IMR-90 (cell line): ENCODE results near the gene SSTR4. TPM values are rescaled to one million over a fixed set of nuclear protein-coding genes. Genes with fewer than 3 reads are reported as not detected.

Source experiments
- ATAC-seq: fragments of 200-7000 bp; cut with Tn5 transposase; 2 replicates; pipeline ENCODE4 v1.9.1; 2020; ENCODE audit warnings: low read depth, mild to moderate bottlenecking, moderate library complexity
- BruUV-seq: library from RNA; stranded (reverse); fragments of 400-500 nt; replicated peaks from 2 replicates; lab custom pipeline; 2021; lab: Mats Ljungman, UMichigan
- CTCF ChIA-PET: fragments of 300-600 bp; formaldehyde crosslinking; extraction: SDS; loops from one replicate; lab custom pipeline; 2021; ENCODE audit warnings: antibody characterized with exemption; lab: Yijun Ruan, JAX
- POLR2A ChIA-PET: fragments of 300-600 bp; sonication (Branson Sonifier 250); formaldehyde crosslinking; loops from one replicate; lab custom pipeline; 2022; ENCODE audit warnings: antibody characterized with exemption; ENCODE audit not compliant: unreplicated experiment; lab: Charles Lee
- DNase-seq: peaks from one replicate; pipeline ENCODE4 v3.0.0; 2013
- H2AFZ ChIP-seq: replicated peaks from 2 replicates; pipeline ENCODE3; 2013; ENCODE audit warnings: low read length, mild to moderate bottlenecking; ENCODE audit not compliant: poor library complexity
- H2AK5ac ChIP-seq: 2 replicates; pipeline ENCODE4 v1.6.1; 2013; ENCODE audit warnings: low read depth, low read length, inconsistent platforms
- H2AK9ac ChIP-seq: replicated peaks from 2 replicates; pipeline ENCODE3; 2013; ENCODE audit warnings: mild to moderate bottlenecking, low read depth, low read length, moderate library complexity; ENCODE audit not compliant: poor library complexity
- H2BK120ac ChIP-seq: 2 replicates; pipeline ENCODE4 v1.6.1; 2013; ENCODE audit warnings: low read depth, low read length, inconsistent platforms
- H2BK15ac ChIP-seq: 3 replicates; pipeline ENCODE4 v1.6.1; 2013; ENCODE audit warnings: low read depth, low read length, inconsistent platforms
- H2BK20ac ChIP-seq: 2 replicates; pipeline ENCODE4 v1.6.1; 2013; ENCODE audit warnings: low read depth, mild to moderate bottlenecking, inconsistent platforms, low read length, moderate library complexity
- H2BK5ac ChIP-seq: 2 replicates; pipeline ENCODE4 v1.6.1; 2013; ENCODE audit warnings: mild to moderate bottlenecking, low read depth, low read length, inconsistent platforms; ENCODE audit not compliant: poor library complexity, severe bottlenecking
- H3K14ac ChIP-seq: replicated peaks from 2 replicates; pipeline ENCODE4 v1.6.1; 2013; ENCODE audit warnings: low read depth, low read length, inconsistent platforms
- H3K18ac ChIP-seq: 2 replicates; pipeline ENCODE4 v1.6.1; 2013; ENCODE audit warnings: low read depth, low read length, control low read depth
- H3K23ac ChIP-seq: 2 replicates; pipeline ENCODE4 v1.6.1; 2013; ENCODE audit warnings: low read depth, low read length, inconsistent platforms
- H3K27ac ChIP-seq: 2 replicates; pipeline ENCODE4 v1.5.1; 2013; ENCODE audit warnings: mild to moderate bottlenecking, control low read depth, low read length; ENCODE audit not compliant: insufficient read depth
- H3K27me3 ChIP-seq: 2 replicates; pipeline ENCODE4 v1.6.1; 2013; ENCODE audit warnings: low read length; ENCODE audit not compliant: control insufficient read depth, insufficient read depth
- H3K36me3 ChIP-seq: 2 replicates; pipeline ENCODE4 v1.6.1; 2013; ENCODE audit warnings: low read length, mixed read lengths; ENCODE audit not compliant: control insufficient read depth, insufficient read depth
- H3K4ac ChIP-seq: 2 replicates; pipeline ENCODE4 v1.6.1; 2013; ENCODE audit warnings: low read depth, low read length, inconsistent platforms
- H3K4me1 ChIP-seq: 2 replicates; pipeline ENCODE4 v1.6.1; 2013; ENCODE audit warnings: low read length, mixed read lengths; ENCODE audit not compliant: control insufficient read depth, insufficient read depth
- H3K4me2 ChIP-seq: 2 replicates; pipeline ENCODE4 v1.6.1; 2013; ENCODE audit warnings: low read depth, mild to moderate bottlenecking, control low read depth, low read length, moderate library complexity
- H3K4me3 ChIP-seq: 2 replicates; pipeline ENCODE4 v1.5.1; 2013; ENCODE audit warnings: low read depth, mild to moderate bottlenecking, control low read depth, low read length, moderate library complexity; ENCODE audit not compliant: insufficient read depth
- H3K56ac ChIP-seq: 2 replicates; pipeline ENCODE4 v1.6.1; 2013; ENCODE audit warnings: low read length, inconsistent platforms; ENCODE audit not compliant: insufficient read depth; ENCODE audit errors: extremely low read depth
- H3K79me1 ChIP-seq, 2 experiments: 2 replicates each; pipeline ENCODE4 v1.6.1; 2013; ENCODE audit warnings: low read length in 2 of 2, inconsistent platforms in 1 of 2, low read depth in 1 of 2
- H3K9ac ChIP-seq: 2 replicates; pipeline ENCODE4 v1.6.1; 2013; ENCODE audit warnings: low read depth, low read length, control low read depth
- H3K9me1 ChIP-seq: 2 replicates; pipeline ENCODE4 v1.6.1; 2013; ENCODE audit warnings: low read length, inconsistent platforms; ENCODE audit not compliant: insufficient read depth
- H3K9me3 ChIP-seq: 2 replicates; pipeline ENCODE4 v1.6.1; 2013; ENCODE audit warnings: low read length; ENCODE audit not compliant: control insufficient read depth, insufficient read depth
- H4K20me1 ChIP-seq: 2 replicates; pipeline ENCODE4 v1.6.1; 2013; ENCODE audit warnings: low read length, inconsistent platforms; ENCODE audit not compliant: insufficient read depth
- H4K5ac ChIP-seq: 2 replicates; pipeline ENCODE4 v1.6.1; 2013; ENCODE audit warnings: mild to moderate bottlenecking, low read depth, low read length, control low read depth
- H4K8ac ChIP-seq, 2 experiments: 2 replicates each; pipeline ENCODE4 v1.6.1; 2013; ENCODE audit warnings: low read depth in 2 of 2, low read length in 2 of 2, control low read depth in 1 of 2, inconsistent platforms in 1 of 2
- H4K91ac ChIP-seq: 2 replicates; pipeline ENCODE4 v1.6.1; 2013; ENCODE audit warnings: low read depth, low read length, inconsistent platforms; ENCODE audit not compliant: insufficient read depth
- BHLHE40 ChIP-seq: fragments of 150-350 bp; IDR thresholded peaks from 2 replicates; pipeline ENCODE4 v1.6.1; 2016; ENCODE audit warnings: mild to moderate bottlenecking, low read depth, low read length
- CEBPB ChIP-seq: IDR thresholded peaks from 2 replicates; pipeline ENCODE4 v1.6.1; 2012; ENCODE audit warnings: low read depth, low read length, improper control_type of control experiment
- CHD1 ChIP-seq: IDR thresholded peaks from 2 replicates; pipeline ENCODE4 v1.6.1; 2012; ENCODE audit warnings: low read depth, low read length, improper control_type of control experiment
- FOS ChIP-seq: fragments of 150-350 bp; IDR thresholded peaks from 2 replicates; pipeline ENCODE4 v1.6.1; 2016; ENCODE audit warnings: low read depth, low read length
- MAFK ChIP-seq: IDR thresholded peaks from 2 replicates; pipeline ENCODE4 v1.6.1; 2012; ENCODE audit warnings: low read depth, low read length, improper control_type of control experiment
- MAZ ChIP-seq: IDR thresholded peaks from 2 replicates; pipeline ENCODE4 v1.6.1; 2012; ENCODE audit warnings: low read depth, mild to moderate bottlenecking, low read length, improper control_type of control experiment, moderate library complexity, borderline replicate concordance
- MXI1 ChIP-seq: IDR thresholded peaks from 2 replicates; pipeline ENCODE4 v1.6.1; 2012; ENCODE audit warnings: low read depth, mild to moderate bottlenecking, low read length, moderate library complexity, borderline replicate concordance
- NFE2L2 ChIP-seq: fragments of 150-350 bp; IDR thresholded peaks from 2 replicates; pipeline ENCODE4 v1.6.1; 2016; ENCODE audit warnings: low read depth, mild to moderate bottlenecking, low read length
- POLR2A ChIP-seq: IDR thresholded peaks from 2 replicates; pipeline ENCODE4 v1.6.1; 2012; ENCODE audit warnings: mild to moderate bottlenecking, low read depth, low read length
- RAD21 ChIP-seq: IDR thresholded peaks from 2 replicates; pipeline ENCODE4 v1.6.1; 2012; ENCODE audit warnings: low read length, improper control_type of control experiment
- RCOR1 ChIP-seq: IDR thresholded peaks from 2 replicates; pipeline ENCODE4 v1.6.1; 2012; ENCODE audit warnings: mild to moderate bottlenecking, low read length, improper control_type of control experiment; ENCODE audit not compliant: insufficient replicate concordance
- RFX5 ChIP-seq: IDR thresholded peaks from 2 replicates; pipeline ENCODE4 v1.8.0; 2012; ENCODE audit warnings: low read depth, mild to moderate bottlenecking, low read length, moderate library complexity
- SMC3 ChIP-seq: fragments of 150-350 bp; IDR thresholded peaks from 2 replicates; pipeline ENCODE4 v1.6.1; 2016; ENCODE audit warnings: low read depth, mild to moderate bottlenecking, antibody characterized with exemption, low read length, moderate library complexity
- WGBS, 2 experiments: methylation state at CpG; one replicate each; pipeline versions ENCODE4 v1.1.5 to v1.1.7; 2013; ENCODE audit warnings: missing lambda C conversion rate in 2 of 2; ENCODE audit not compliant: insufficient read length in 1 of 2; ENCODE audit errors: extremely low coverage in 2 of 2; 5-methylcytosine and 5-hydroxymethylcytosine counted together
- dilution Hi-C: fragments of 300-500 bp; cut with HindIII; formaldehyde crosslinking; loops from one replicate; pipeline ENCODE4 v1.14.3; 2018; ENCODE audit warnings: low sequenced_read_pairs; ENCODE audit not compliant: unreplicated experiment
- in situ Hi-C: fragments of 300-500 bp; cut with MboI; formaldehyde crosslinking; loops from 3 replicates; pipeline ENCODE4 v1.14.3; 2019; ENCODE audit warnings: low sequenced_read_pairs, inconsistent platforms, mixed read lengths
- intact Hi-C: fragments of 100-400 bp; cut with micrococcal nuclease; formaldehyde crosslinking; loops from 2 replicates; pipeline ENCODE4 v1.10.0; 2022
- polyA plus RNA-seq, 3 experiments: library from polyadenylated mRNA; depleted of rRNA; stranded (reverse); fragments of >200 nt; gene quantifications; 2 replicates each; pipeline ENCODE4 v1.2.3, GENCODE V29; 2012; ENCODE audit warnings: low replicate concordance in 1 of 3
- total RNA-seq: library from RNA; depleted of rRNA; stranded (reverse); fragments of >200 nt; gene quantifications from 2 replicates; pipeline ENCODE4 v1.2.3, GENCODE V29; 2012
- TF ChIP-seq, protein P1 (sequence below): fragments of 150-350 bp; IDR thresholded peaks from 2 replicates; pipeline ENCODE4 v1.6.1; 2016; ENCODE audit warnings: low read depth, mild to moderate bottlenecking, low read length, moderate library complexity, borderline replicate concordance

Gene SSTR4
- total and polyA plus RNA-seq, 2 of the 4 experiments (the other 2 are of a cell fraction): not detected

DNA sequence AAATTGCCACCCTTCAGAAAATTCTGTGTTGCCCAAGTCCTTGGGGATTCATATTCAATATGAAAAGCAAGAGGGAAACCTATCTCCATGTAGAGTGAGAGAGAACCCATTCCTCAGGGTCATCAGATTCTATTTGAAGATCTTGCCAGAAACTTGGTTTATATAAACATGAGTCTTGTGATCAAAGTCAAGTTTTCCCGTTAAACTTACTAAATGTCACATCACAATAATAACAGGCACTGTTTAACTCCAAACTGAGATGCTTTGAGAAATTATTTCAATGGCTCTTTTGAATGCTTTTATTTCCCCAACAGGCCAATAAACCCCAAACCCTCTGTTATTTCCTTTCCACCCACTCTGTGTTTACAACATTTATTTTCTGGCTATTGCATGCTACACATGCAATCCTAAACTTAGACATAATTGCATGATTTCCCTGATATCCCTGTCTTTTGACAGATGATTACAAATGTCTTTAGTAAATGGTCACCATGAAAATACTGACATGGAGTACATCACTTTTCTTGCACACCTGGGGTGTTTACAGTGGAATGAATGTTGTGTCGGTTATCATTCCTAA, 31.1 kb upstream of the SSTR4 start:
- Histone ChIP-seq H2BK120ac (no peak overlapping the region), H3K36me3 (no peaks in the 10 kb centered on the region), H4K8ac (no peak overlapping the region), H2AK5ac (no peak overlapping the region), H3K4me1 (no peaks in the 10 kb centered on the region), H3K79me1 (no peaks in the 10 kb centered on the region), H3K4ac (no peak overlapping the region), H2BK15ac (no peak overlapping the region), H3K27ac (no peak overlapping the region), H3K23ac (no peak overlapping the region), H4K5ac (no peak overlapping the region), H3K27me3 (peaks cover 4% of the 10 kb centered on the region), H3K9me3 (no peaks in the 10 kb centered on the region), H4K91ac (no peak overlapping the region), H3K14ac (no peak overlapping the region), H3K9me1 (no peaks in the 10 kb centered on the region), H2BK5ac (no peak overlapping the region), H2AK9ac (no peak overlapping the region), H2AFZ (no peak overlapping the region), H3K18ac (no peak overlapping the region), H3K56ac (no peak overlapping the region), H3K4me2 (no peak overlapping the region), H2BK20ac (no peak overlapping the region), H3K4me3 (no peak overlapping the region), H3K9ac (no peak overlapping the region), H4K20me1 (no peaks in the 10 kb centered on the region)
- no CpG with 5 or more reads among the region's 2 CpGs for WGBS, 2 experiments
- no TSS peak for BruUV-seq
- intact Hi-C loops (no loop called here), in situ Hi-C loops (no loop called here), dilution Hi-C loops (no loop called here)
- CTCF ChIA-PET: no interaction called here
- ATAC-seq: no peak
- POLR2A ChIA-PET: no interaction called here
- no peak for TF ChIP-seq RCOR1
- TF ChIP-seq CHD1: no peak
- TF ChIP-seq POLR2A: no peak
- TF ChIP-seq MAFK: no peak
- no peak for TF ChIP-seq RAD21
- no peak for TF ChIP-seq CEBPB
- TF ChIP-seq, protein P1, sequence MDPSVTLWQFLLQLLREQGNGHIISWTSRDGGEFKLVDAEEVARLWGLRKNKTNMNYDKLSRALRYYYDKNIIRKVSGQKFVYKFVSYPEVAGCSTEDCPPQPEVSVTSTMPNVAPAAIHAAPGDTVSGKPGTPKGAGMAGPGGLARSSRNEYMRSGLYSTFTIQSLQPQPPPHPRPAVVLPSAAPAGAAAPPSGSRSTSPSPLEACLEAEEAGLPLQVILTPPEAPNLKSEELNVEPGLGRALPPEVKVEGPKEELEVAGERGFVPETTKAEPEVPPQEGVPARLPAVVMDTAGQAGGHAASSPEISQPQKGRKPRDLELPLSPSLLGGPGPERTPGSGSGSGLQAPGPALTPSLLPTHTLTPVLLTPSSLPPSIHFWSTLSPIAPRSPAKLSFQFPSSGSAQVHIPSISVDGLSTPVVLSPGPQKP: no peak
- TF ChIP-seq NFE2L2: no peak
- no peak for TF ChIP-seq MXI1
- TF ChIP-seq RFX5: no peak
- TF ChIP-seq SMC3: no peak
- TF ChIP-seq MAZ: no peak
- no peak for TF ChIP-seq FOS
- TF ChIP-seq BHLHE40: no peak
- no peak for DNase-seq
